CD4-positive, alpha-beta memory T cell (primary cell): ENCODE data around the gene SDCBP2. TPM values are rescaled to one million over a fixed set of nuclear protein-coding genes. Genes with fewer than 3 reads are reported as not detected.

ENCODE experiments used
- CTCF ChIA-PET: fragments of 350-600 bp; sonication (Branson Sonifier 250); formaldehyde crosslinking; loops from one replicate; lab custom pipeline; 2021; ENCODE audit warnings: inconsistent platforms; ENCODE audit not compliant: partially characterized antibody; lab: Charles Lee
- POLR2A ChIA-PET: fragments of 350-600 bp; sonication (Branson Sonifier 250); formaldehyde crosslinking; loops from one replicate; lab custom pipeline; 2021; ENCODE audit not compliant: partially characterized antibody; lab: Charles Lee
- DNase-seq, 5 donors: peaks; one replicate each; pipeline versions ENCODE4 v3.0.0 to v3.0.0-alpha.2; 2020 to 2022; ENCODE audit warnings: mixed read lengths in 1 of 5
- H3K27ac ChIP-seq: one replicate; pipeline ENCODE4 v1.7.0; 2013; ENCODE audit warnings: low read depth, low read length
- H3K27me3 ChIP-seq: 2 replicates; pipeline ENCODE4 v1.7.0; 2013; ENCODE audit warnings: mild to moderate bottlenecking, low read length, moderate library complexity; ENCODE audit not compliant: insufficient read depth
- H3K36me3 ChIP-seq: 2 replicates; pipeline ENCODE4 v1.7.0; 2013; ENCODE audit warnings: mild to moderate bottlenecking, low read length, moderate library complexity; ENCODE audit not compliant: insufficient read depth
- H3K4me1 ChIP-seq: 2 replicates; pipeline ENCODE4 v1.7.0; 2013; ENCODE audit warnings: mild to moderate bottlenecking, low read length, moderate library complexity; ENCODE audit not compliant: insufficient read depth
- H3K4me3 ChIP-seq, 2 donors: one replicate each; pipeline ENCODE4 v1.7.0; 2013; ENCODE audit warnings: low read length in 2 of 2, mild to moderate bottlenecking in 1 of 2
- H3K9me3 ChIP-seq, 2 donors: one replicate each; pipeline ENCODE4 v1.7.0; 2013; ENCODE audit warnings: low read length in 2 of 2, control low read depth in 1 of 2; ENCODE audit not compliant: control insufficient read depth in 1 of 2
- H3K27ac Mint-ChIP-seq, 7 donors: one replicate each; pipeline ENCODE4 v1.8.0; 2020 to 2021; ENCODE audit warnings: mixed read lengths in 7 of 7, mild to moderate bottlenecking in 6 of 7, inconsistent platforms in 3 of 7, moderate library complexity in 3 of 7
- H3K27me3 Mint-ChIP-seq, 2 donors: one replicate each; pipeline ENCODE4 v1.8.0; 2020 to 2021; ENCODE audit warnings: mixed read lengths in 2 of 2
- H3K36me3 Mint-ChIP-seq, 2 donors: one replicate each; pipeline ENCODE4 v1.8.0; 2020 to 2021; ENCODE audit warnings: mixed read lengths in 2 of 2, inconsistent platforms in 1 of 2, mild to moderate bottlenecking in 1 of 2
- H3K4me1 Mint-ChIP-seq, 4 donors: one replicate each; pipeline ENCODE4 v1.8.0; 2020 to 2021; ENCODE audit warnings: mixed read lengths in 4 of 4, mild to moderate bottlenecking in 1 of 4
- H3K4me3 Mint-ChIP-seq, 8 donors: one replicate each; pipeline ENCODE4 v1.8.0; 2020 to 2021; ENCODE audit warnings: mixed read lengths in 8 of 8, mild to moderate bottlenecking in 7 of 8, moderate library complexity in 6 of 8, inconsistent platforms in 3 of 8
- H3K9me3 Mint-ChIP-seq, 8 donors: one replicate each; pipeline ENCODE4 v1.8.0; 2020 to 2021; ENCODE audit warnings: mixed read lengths in 8 of 8, mild to moderate bottlenecking in 5 of 8, inconsistent platforms in 3 of 8, moderate library complexity in 1 of 8
- intact Hi-C: fragments of 100-400 bp; cut with micrococcal nuclease; formaldehyde crosslinking; loops from one replicate; pipeline ENCODE4 v1.15.1; 2023
- polyA plus RNA-seq, 2 donors: library from polyadenylated mRNA; unstranded; fragments of 300-500 nt; fragmentation: Illumina TruSeq; gene quantifications; one replicate each; pipeline ENCODE4 v1.2.3, GENCODE V29; 2021
- total RNA-seq, 2 experiments: library from RNA; stranded (reverse); gene quantifications; one replicate each; pipeline ENCODE4 v1.2.3, GENCODE V29; 2021

Gene SDCBP2
- total and polyA plus RNA-seq, 4 experiments from 2014 or later, result 0.61 to 2.2 (median 1.2) TPM

GRCh38 chr20:1375515-1375914, 46.6 kb upstream of the SDCBP2 start:
- CTCF ChIA-PET, result interaction anchor here (2.3 kb wide), 1 partner anchor 63 kb away, joined by 4 read pairs; no protein-coding TSS in a partner anchor
- no peaks in the 10 kb centered on the region for H3K27me3 ChIP-seq
- H3K27ac Mint-ChIP-seq, result peak overlapping the region in 4 of 7 donors; percentile 48 to 75 (median 62)
- intact Hi-C loops, result no loop called here
- no peak overlapping the region for H3K4me3 ChIP-seq
- no peak overlapping the region for H3K27ac ChIP-seq
- POLR2A ChIA-PET, result no interaction called here
- no peaks in the 10 kb centered on the region for H3K27me3 Mint-ChIP-seq
- H3K4me1 ChIP-seq, result peaks cover 49% of the 10 kb centered on the region
- H3K4me3 Mint-ChIP-seq, result no peak overlapping the region
- H3K9me3 Mint-ChIP-seq, result peaks cover 0 to 2% (median 0%) of the 10 kb centered on the region in 8 donors
- peaks cover 32% of the 10 kb centered on the region for H3K36me3 ChIP-seq
- H3K4me1 Mint-ChIP-seq, result peaks cover 43 to 73% (median 68%) of the 10 kb centered on the region in 4 donors
- peaks cover 24 to 66% of the 10 kb centered on the region in 2 donors for H3K36me3 Mint-ChIP-seq
- DNase-seq, result no peak
- H3K9me3 ChIP-seq, result no peaks in the 10 kb centered on the region

GRCh38 chr20:1374246-1374645, 45.3 kb upstream of the SDCBP2 start:
- Mint-ChIP-seq H3K27me3 (no peaks in the 10 kb centered on the region), H3K36me3 (peaks cover 28 to 71% of the 10 kb centered on the region in 2 donors), H3K4me3 (no peak overlapping the region), H3K27ac (peak overlapping the region in 1 of 7 donors; percentile 24), H3K9me3 (peaks cover 0 to 2% (median 0%) of the 10 kb centered on the region in 8 donors), H3K4me1 (peaks cover 37 to 61% (median 57%) of the 10 kb centered on the region in 4 donors)
- Histone ChIP-seq H3K4me1 (peaks cover 36% of the 10 kb centered on the region), H3K27ac (no peak overlapping the region), H3K36me3 (peaks cover 32% of the 10 kb centered on the region), H3K9me3 (no peaks in the 10 kb centered on the region), H3K27me3 (no peaks in the 10 kb centered on the region), H3K4me3 (no peak overlapping the region)
- ChIA-PET POLR2A (no interaction called here), CTCF (interaction anchor here (2.3 kb wide), 1 partner anchor 61 kb away, joined by 4 read pairs; no protein-coding TSS in a partner anchor)
- no peak for DNase-seq
- intact Hi-C loops, result no loop called here

DNA sequence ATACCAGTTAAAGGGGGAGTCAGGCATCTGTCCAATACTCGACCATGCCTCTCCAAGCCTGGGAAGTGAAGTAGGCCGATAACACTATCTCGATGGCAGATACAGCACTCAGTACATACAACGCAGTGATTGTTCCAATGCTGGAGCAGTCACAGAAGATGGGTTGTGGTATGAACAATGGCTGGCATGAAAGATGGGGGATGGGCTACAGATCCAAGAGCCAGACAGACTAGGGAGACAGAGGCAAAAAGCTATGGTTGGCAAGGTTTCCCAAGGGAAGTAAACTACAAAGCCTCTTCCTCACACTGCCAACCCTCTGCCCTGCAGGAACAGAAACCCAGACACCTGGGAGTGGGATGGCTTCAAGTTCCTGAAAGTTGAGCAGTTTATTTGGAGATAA, 44.7 kb upstream of the SDCBP2 start:
- H3K27ac ChIP-seq, result no peak overlapping the region
- H3K9me3 ChIP-seq, result no peaks in the 10 kb centered on the region
- no peaks in the 10 kb centered on the region for H3K27me3 Mint-ChIP-seq
- ChIA-PET POLR2A (no interaction called here), CTCF (interaction anchor here (2.3 kb wide), 1 partner anchor 61 kb away, joined by 4 read pairs; no protein-coding TSS in a partner anchor)
- no peaks in the 10 kb centered on the region for H3K27me3 ChIP-seq
- H3K36me3 Mint-ChIP-seq, result peaks cover 30 to 73% of the 10 kb centered on the region in 2 donors
- no peak overlapping the region for H3K4me3 ChIP-seq
- peaks cover 30% of the 10 kb centered on the region for H3K4me1 ChIP-seq
- H3K4me1 Mint-ChIP-seq, result peaks cover 30 to 61% (median 50%) of the 10 kb centered on the region in 4 donors
- peaks cover 32% of the 10 kb centered on the region for H3K36me3 ChIP-seq
- no peak overlapping the region for H3K4me3 Mint-ChIP-seq
- H3K27ac Mint-ChIP-seq, result peak overlapping the region in 4 of 7 donors; percentile 5 to 83 (median 20)
- intact Hi-C loops, result no loop called here
- DNase-seq, result no peak
- peaks cover 0 to 2% (median 0%) of the 10 kb centered on the region in 8 donors for H3K9me3 Mint-ChIP-seq

GRCh38 chr20:1373036-1373435, 44.1 kb upstream of the SDCBP2 start:
- H3K36me3 ChIP-seq, result peaks cover 32% of the 10 kb centered on the region
- H3K9me3 Mint-ChIP-seq, result peaks cover 0 to 2% (median 0%) of the 10 kb centered on the region in 8 donors
- intact Hi-C loops, result no loop called here
- H3K4me3 ChIP-seq, result no peak overlapping the region
- H3K4me3 Mint-ChIP-seq, result no peak overlapping the region
- H3K27me3 Mint-ChIP-seq, result no peaks in the 10 kb centered on the region
- ChIA-PET POLR2A (interaction anchor here (0.7 kb wide), 1 partner anchor 9 kb away, joined by 3 read pairs; no protein-coding TSS in a partner anchor), CTCF (interaction anchor here (2.3 kb wide), 1 partner anchor 60 kb away, joined by 4 read pairs; no protein-coding TSS in a partner anchor)
- H3K27ac Mint-ChIP-seq, result peak overlapping the region in 2 of 7 donors; percentile 9 to 52
- H3K4me1 ChIP-seq, result peaks cover 24% of the 10 kb centered on the region
- H3K27ac ChIP-seq, result no peak overlapping the region
- H3K36me3 Mint-ChIP-seq, result peaks cover 35 to 75% of the 10 kb centered on the region in 2 donors
- DNase-seq, result no peak
- peaks cover 24 to 59% (median 45%) of the 10 kb centered on the region in 4 donors for H3K4me1 Mint-ChIP-seq
- H3K9me3 ChIP-seq, result no peaks in the 10 kb centered on the region
- H3K27me3 ChIP-seq, result no peaks in the 10 kb centered on the region

DNA sequence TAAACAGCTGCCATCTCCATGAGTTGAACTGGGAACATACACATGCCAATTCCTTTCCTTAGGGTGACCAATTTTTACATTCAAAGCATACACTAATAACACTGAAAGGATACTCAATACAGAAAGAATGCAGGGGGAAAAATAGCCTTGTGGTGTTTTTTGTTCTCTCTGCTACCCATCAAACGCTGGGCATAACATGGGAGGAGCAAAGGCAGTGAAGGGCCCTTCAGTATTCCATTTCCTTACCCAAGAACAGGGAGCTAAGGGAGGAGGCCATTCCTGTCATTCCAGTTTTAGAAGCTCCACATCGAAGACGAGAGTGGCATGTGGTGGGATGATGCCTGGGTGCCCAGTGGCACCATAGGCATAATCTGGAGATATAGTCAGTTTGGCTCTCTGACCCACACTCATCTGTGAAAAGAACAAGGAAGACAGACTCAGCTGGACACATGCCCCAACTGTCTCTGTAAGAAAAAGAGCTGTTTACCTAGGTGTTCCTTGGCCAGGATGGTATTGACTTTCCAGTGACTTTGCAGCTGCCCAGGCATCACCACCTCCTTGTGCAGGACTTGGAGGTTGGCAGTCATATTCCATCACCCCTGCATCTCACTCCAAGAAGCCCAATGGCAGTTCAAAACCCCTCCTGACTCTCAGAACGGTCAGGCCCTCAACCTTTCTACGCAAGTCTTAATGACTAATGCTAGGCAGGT, 43.0 kb upstream of the SDCBP2 start:
- Mint-ChIP-seq H3K4me1 (peaks cover 18 to 57% (median 34%) of the 10 kb centered on the region in 4 donors), H3K4me3 (no peak overlapping the region), H3K27ac (peak overlapping the region in 5 of 7 donors; percentile 13 to 77 (median 36)), H3K9me3 (peaks cover 0 to 2% (median 0%) of the 10 kb centered on the region in 8 donors), H3K27me3 (no peaks in the 10 kb centered on the region), H3K36me3 (peaks cover 44 to 78% of the 10 kb centered on the region in 2 donors)
- no peaks in the 10 kb centered on the region for H3K27me3 ChIP-seq
- no peak for DNase-seq
- no peak overlapping the region for H3K27ac ChIP-seq
- ChIA-PET CTCF (no interaction called here), POLR2A (no interaction called here)
- intact Hi-C loops, result no loop called here
- H3K9me3 ChIP-seq, result no peaks in the 10 kb centered on the region
- H3K4me1 ChIP-seq, result peaks cover 14% of the 10 kb centered on the region
- H3K4me3 ChIP-seq, result no peak overlapping the region
- peaks cover 37% of the 10 kb centered on the region for H3K36me3 ChIP-seq

- Histone ChIP-seq H3K4me3 (no peak overlapping the region), H3K36me3 (peaks cover 37% of the 10 kb centered on the region), H3K27me3 (no peaks in the 10 kb centered on the region), H3K4me1 (peaks cover 9% of the 10 kb centered on the region), H3K27ac (no peak overlapping the region), H3K9me3 (no peaks in the 10 kb centered on the region)
- no peak for DNase-seq
- Mint-ChIP-seq H3K4me3 (no peak overlapping the region), H3K27me3 (no peaks in the 10 kb centered on the region), H3K27ac (peak overlapping the region in 6 of 7 donors; percentile 4 to 61 (median 44)), H3K36me3 (peaks cover 49 to 74% of the 10 kb centered on the region in 2 donors), H3K4me1 (peaks cover 13 to 51% (median 31%) of the 10 kb centered on the region in 4 donors), H3K9me3 (peaks cover 0 to 2% (median 0%) of the 10 kb centered on the region in 8 donors)
- intact Hi-C loops, result no loop called here
- POLR2A ChIA-PET, result no interaction called here
- CTCF ChIA-PET, result no interaction called here
These were observed 42.4 kb upstream of the SDCBP2 start for GRCh38 chr20:1371202-1371782.

DNA sequence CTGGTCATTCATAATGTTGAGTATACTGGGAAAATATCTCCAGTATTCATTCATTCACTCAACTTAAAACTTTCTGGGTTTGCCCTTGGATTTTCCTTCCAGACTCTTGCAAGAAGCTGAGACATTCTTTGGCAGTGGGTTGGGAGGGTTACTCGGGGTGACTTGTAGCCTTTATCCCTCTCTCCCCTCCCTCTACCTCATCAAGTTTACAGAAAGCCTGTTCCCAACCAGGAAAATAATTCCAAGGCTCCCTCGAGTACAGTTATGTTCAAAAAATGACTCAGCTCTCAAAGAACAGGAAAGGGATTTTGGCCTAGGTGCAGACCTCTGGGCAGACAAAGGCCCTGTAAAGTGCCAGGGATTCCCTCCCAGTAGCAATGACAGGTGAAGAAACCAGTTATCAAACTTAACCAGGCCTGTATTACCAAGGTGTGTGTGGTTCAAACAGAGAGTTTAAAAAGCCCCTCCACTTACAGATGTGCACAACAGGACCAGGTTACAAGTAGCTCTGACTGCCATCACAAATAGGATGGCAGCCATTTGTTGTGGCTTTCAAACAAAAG, 41.7 kb upstream of the SDCBP2 start:
- peaks cover 8 to 49% (median 27%) of the 10 kb centered on the region in 4 donors for H3K4me1 Mint-ChIP-seq
- ChIA-PET POLR2A (no interaction called here), CTCF (no interaction called here)
- Histone ChIP-seq H3K9me3 (no peaks in the 10 kb centered on the region), H3K27me3 (no peaks in the 10 kb centered on the region), H3K4me1 (peaks cover 2% of the 10 kb centered on the region), H3K4me3 (no peak overlapping the region), H3K27ac (no peak overlapping the region), H3K36me3 (peaks cover 37% of the 10 kb centered on the region)
- no peaks in the 10 kb centered on the region for H3K27me3 Mint-ChIP-seq
- H3K27ac Mint-ChIP-seq, result peak overlapping the region in 2 of 7 donors; percentile 40 to 82
- no peak for DNase-seq
- H3K4me3 Mint-ChIP-seq, result no peak overlapping the region
- intact Hi-C loops, result no loop called here
- peaks cover 51 to 70% of the 10 kb centered on the region in 2 donors for H3K36me3 Mint-ChIP-seq
- H3K9me3 Mint-ChIP-seq, result peaks cover 0 to 2% (median 0%) of the 10 kb centered on the region in 8 donors
